Measurements from ENCODE around the gene SLAIN2.

SLAIN2 gene

GRCh38 chr4:48379587-48380180, 38.4 kb downstream of the SLAIN2 start:
- no peaks in the 10 kb centered on the region for H3K9me3 ChIP-seq
- peak overlapping the region; percentile 71 for H3K27ac ChIP-seq
- no peak for TF ChIP-seq CTCF (IDR thresholded peaks at IDR 0.05)
- no peaks in the 10 kb centered on the region for H3K27me3 ChIP-seq
- peaks cover 27% of the 10 kb centered on the region for H3K36me3 ChIP-seq
- H3K4me3 ChIP-seq (ENCODE audit: low read depth in 1 of 2, low read length in 1 of 2), result no peak overlapping the region
- peaks cover 16 to 22% of the 10 kb centered on the region in 2 experiments for H3K4me1 ChIP-seq (ENCODE audit: control insufficient read depth in 1 of 2, insufficient read depth in 1 of 2, low read depth in 1 of 2, low read length in 1 of 2)

- Histone ChIP-seq H3K36me3 (peaks cover 37% of the 10 kb centered on the region), H3K27me3 (no peaks in the 10 kb centered on the region), H3K9me3 (no peaks in the 10 kb centered on the region), H3K4me1 (ENCODE audit: control insufficient read depth in 1 of 2, insufficient read depth in 1 of 2, low read depth in 1 of 2, low read length in 1 of 2) (peaks cover 16 to 22% of the 10 kb centered on the region in 2 experiments), H3K27ac (peak overlapping the region; percentile 71), H3K4me3 (ENCODE audit: low read depth in 1 of 2, low read length in 1 of 2) (no peak overlapping the region)
- no peak for TF ChIP-seq CTCF (IDR thresholded peaks at IDR 0.05)
Observed at GRCh38 chr4:48380583-48381167, 39.3 kb downstream of the SLAIN2 start.

GRCh38 chr4:48388525-48389154, 47.3 kb downstream of the SLAIN2 start:
- H3K27me3 ChIP-seq, result no peaks in the 10 kb centered on the region
- H3K9me3 ChIP-seq, result no peaks in the 10 kb centered on the region
- H3K36me3 ChIP-seq, result peaks cover 52% of the 10 kb centered on the region
- TF ChIP-seq CTCF (IDR thresholded peaks at IDR 0.05), result no peak
- no peak overlapping the region for H3K4me3 ChIP-seq (ENCODE audit: low read depth in 1 of 2, low read length in 1 of 2)
- no peak overlapping the region for H3K27ac ChIP-seq
- H3K4me1 ChIP-seq (ENCODE audit: control insufficient read depth in 1 of 2, insufficient read depth in 1 of 2, low read depth in 1 of 2, low read length in 1 of 2), result no peaks in the 10 kb centered on the region

GRCh38 chr4:48396043-48396442, 54.7 kb downstream of the SLAIN2 start:
- H3K36me3 ChIP-seq, result peaks cover 26% of the 10 kb centered on the region
- H3K4me1 ChIP-seq (ENCODE audit: control insufficient read depth in 1 of 2, insufficient read depth in 1 of 2, low read depth in 1 of 2, low read length in 1 of 2), result no peaks in the 10 kb centered on the region
- H3K27ac ChIP-seq, result no peak overlapping the region
- H3K27me3 ChIP-seq, result no peaks in the 10 kb centered on the region
- TF ChIP-seq CTCF (IDR thresholded peaks at IDR 0.05), result no peak
- H3K9me3 ChIP-seq, result no peaks in the 10 kb centered on the region
- H3K4me3 ChIP-seq (ENCODE audit: low read depth in 1 of 2, low read length in 1 of 2), result no peak overlapping the region

GRCh38 chr4:48400416-48400815, 59.1 kb downstream of the SLAIN2 start:
- no peaks in the 10 kb centered on the region for H3K27me3 ChIP-seq
- H3K4me1 ChIP-seq (ENCODE audit: control insufficient read depth in 1 of 2, insufficient read depth in 1 of 2, low read depth in 1 of 2, low read length in 1 of 2), result no peaks in the 10 kb centered on the region
- H3K9me3 ChIP-seq, result no peaks in the 10 kb centered on the region
- H3K36me3 ChIP-seq, result peaks cover 31% of the 10 kb centered on the region
- TF ChIP-seq CTCF (IDR thresholded peaks at IDR 0.05), result no peak
- H3K4me3 ChIP-seq (ENCODE audit: low read depth in 1 of 2, low read length in 1 of 2), result no peak overlapping the region
- no peak overlapping the region for H3K27ac ChIP-seq

All from neutrophil (primary cell).